Right atrium auricular region (tissue), 2 donors: ENCODE data around the gene AACS. TPM values are rescaled to one million over a fixed set of nuclear protein-coding genes. Genes with fewer than 3 reads are reported as not detected.

Source experiments
- DNase-seq: peaks from one replicate; pipeline ENCODE4 v3.0.0-alpha.2; 2019; ENCODE audit warnings: low spot score
- H3K27ac ChIP-seq, 2 donors: fragments of 200-600 bp; sonication (generic); 1 replicate in 1 of 2; 2 replicates in 1 of 2; pipeline ENCODE4 v1.5.1; 2016 to 2019
- H3K27me3 ChIP-seq, 2 donors: fragments of 200-600 bp; sonication (generic); one replicate each; pipeline versions ENCODE4 v1.5.1 to v1.6.0; 2017 to 2019
- H3K36me3 ChIP-seq: fragments of 200-600 bp; sonication (generic); one replicate; pipeline ENCODE4 v1.5.1; 2016
- H3K4me1 ChIP-seq, 2 donors: fragments of 200-600 bp; sonication (generic); one replicate each; pipeline versions ENCODE4 v1.5.1 to v1.6.0; 2017 to 2019
- H3K4me3 ChIP-seq, 2 donors: fragments of 200-600 bp; sonication (generic); 1 replicate in 1 of 2; 2 replicates in 1 of 2; pipeline ENCODE4 v1.5.1; 2017 to 2019; ENCODE audit warnings: mild to moderate bottlenecking in 1 of 2, moderate library complexity in 1 of 2
- H3K9me3 ChIP-seq, 2 donors: fragments of 200-600 bp; sonication (generic); one replicate each; pipeline ENCODE4 v1.5.1; 2019
- CTCF ChIP-seq, 2 donors: fragments of 200-600 bp; sonication (generic); IDR thresholded peaks; one replicate each; pipeline ENCODE4 v1.5.1; 2019; ENCODE audit warnings: antibody characterized with exemption in 2 of 2
- total RNA-seq, 2 donors: library from RNA; depleted of rRNA; stranded (reverse); fragments of >200 nt; gene quantifications; one replicate each; pipeline ENCODE4 v1.1.0, GENCODE V29; 2016

The AACS gene
- total RNA-seq, 2 donors from 2014 or later, result 7.4 to 11.7 TPM

DNA sequence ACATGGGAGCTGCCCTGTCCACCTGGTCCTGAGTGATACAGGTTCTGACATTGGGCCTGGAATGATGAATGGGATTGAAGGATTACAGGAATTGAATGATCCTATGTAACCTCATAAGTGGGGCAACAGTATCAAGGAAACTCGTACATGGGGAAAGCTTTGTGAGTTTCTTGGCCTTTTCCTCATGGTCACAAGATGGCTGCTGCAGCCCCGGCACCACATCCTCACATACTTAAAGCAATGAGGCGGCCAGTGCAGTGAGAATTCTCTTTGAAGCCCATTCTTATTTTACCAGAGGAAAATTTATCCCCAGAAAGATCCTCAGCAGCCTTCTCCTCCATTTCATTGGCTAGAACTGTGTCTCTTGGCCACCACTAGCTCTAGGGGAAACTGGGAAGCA, 91.9 kb downstream of the AACS start:
- Histone ChIP-seq H3K27ac (no peak overlapping the region), H3K36me3 (no peaks in the 10 kb centered on the region), H3K27me3 (no peaks in the 10 kb centered on the region), H3K4me3 (no peak overlapping the region), H3K4me1 (no peaks in the 10 kb centered on the region), H3K9me3 (peaks cover 0 to 5% of the 10 kb centered on the region in 2 donors)
- TF ChIP-seq CTCF (IDR thresholded peaks at IDR 0.05), result no peak
- DNase-seq, result no peak

DNA sequence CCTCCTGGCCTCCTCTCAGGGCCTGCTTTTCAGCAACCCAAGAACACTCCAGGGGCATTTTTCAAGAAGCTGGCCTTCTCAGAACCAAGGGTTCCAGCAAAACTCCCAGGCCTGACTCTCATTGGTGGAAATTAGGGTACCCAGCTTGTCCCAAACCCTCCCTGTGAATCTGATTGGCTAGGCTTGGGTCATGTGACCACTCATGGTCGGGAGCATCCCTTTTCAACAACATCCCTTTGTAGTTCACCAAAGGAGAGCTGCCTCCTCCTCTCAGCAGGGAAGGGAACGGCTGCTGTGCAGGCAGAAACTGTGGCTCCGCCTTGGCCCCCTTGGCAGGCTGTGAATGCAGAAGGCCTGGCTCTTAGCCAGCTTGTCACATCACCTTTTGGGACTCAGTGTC, 94.5 kb downstream of the AACS start:
- no peak for TF ChIP-seq CTCF (IDR thresholded peaks at IDR 0.05)

DNA sequence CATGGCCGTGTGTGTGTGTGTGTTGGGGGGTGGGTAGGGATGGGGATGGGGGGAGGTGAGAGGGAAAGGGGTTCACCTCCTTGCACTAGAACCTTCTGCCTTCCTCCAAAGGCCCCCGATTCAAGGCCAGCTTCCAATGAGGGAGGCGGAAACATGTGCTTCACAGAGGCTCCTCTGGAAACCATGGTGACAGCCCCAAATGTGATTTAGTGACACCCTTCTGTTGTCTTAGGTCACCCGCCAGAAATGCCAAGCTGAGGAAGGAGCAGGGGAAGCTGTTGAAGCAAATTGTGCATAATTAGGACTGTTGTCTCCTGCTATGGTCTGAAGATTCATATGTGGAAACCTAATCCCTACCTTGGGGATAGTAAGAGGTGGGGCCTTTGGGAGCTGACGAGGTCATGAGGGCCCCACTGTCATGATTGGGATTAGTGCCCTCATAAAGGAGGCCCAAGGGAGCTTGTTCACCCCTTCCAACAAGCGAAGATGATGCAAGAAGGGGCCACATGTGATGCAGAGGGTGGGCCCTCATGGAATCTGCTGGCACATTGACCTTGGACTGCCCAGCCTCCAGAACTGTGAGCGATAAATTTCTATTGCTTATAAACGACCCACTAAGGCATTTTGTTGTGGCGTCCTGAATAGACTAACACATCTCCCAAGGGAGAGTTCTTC, 95.2 kb downstream of the AACS start:
- no peak for DNase-seq
- Histone ChIP-seq H3K4me1 (no peaks in the 10 kb centered on the region), H3K9me3 (peaks cover 0 to 5% of the 10 kb centered on the region in 2 donors), H3K36me3 (no peaks in the 10 kb centered on the region), H3K27me3 (no peaks in the 10 kb centered on the region), H3K27ac (no peak overlapping the region), H3K4me3 (no peak overlapping the region)
- TF ChIP-seq CTCF (IDR thresholded peaks at IDR 0.05), result no peak

More for the DNA sequence above, 94.5 kb downstream of the AACS start:
- DNase-seq, result no peak
- no peaks in the 10 kb centered on the region for H3K27me3 ChIP-seq
- H3K36me3 ChIP-seq, result no peaks in the 10 kb centered on the region
- H3K27ac ChIP-seq, result no peak overlapping the region
- H3K9me3 ChIP-seq, result peaks cover 0 to 5% of the 10 kb centered on the region in 2 donors
- H3K4me1 ChIP-seq, result no peaks in the 10 kb centered on the region
- no peak overlapping the region for H3K4me3 ChIP-seq

GRCh38 chr12:125161712-125162022, 96.4 kb downstream of the AACS start:
- H3K36me3 ChIP-seq, result no peaks in the 10 kb centered on the region
- H3K27ac ChIP-seq, result no peak overlapping the region
- no peak for DNase-seq
- H3K4me1 ChIP-seq, result no peaks in the 10 kb centered on the region
- H3K27me3 ChIP-seq, result no peaks in the 10 kb centered on the region
- H3K4me3 ChIP-seq, result no peak overlapping the region
- H3K9me3 ChIP-seq, result peaks cover 0 to 5% of the 10 kb centered on the region in 2 donors
- TF ChIP-seq CTCF (IDR thresholded peaks at IDR 0.05), result no peak

DNA sequence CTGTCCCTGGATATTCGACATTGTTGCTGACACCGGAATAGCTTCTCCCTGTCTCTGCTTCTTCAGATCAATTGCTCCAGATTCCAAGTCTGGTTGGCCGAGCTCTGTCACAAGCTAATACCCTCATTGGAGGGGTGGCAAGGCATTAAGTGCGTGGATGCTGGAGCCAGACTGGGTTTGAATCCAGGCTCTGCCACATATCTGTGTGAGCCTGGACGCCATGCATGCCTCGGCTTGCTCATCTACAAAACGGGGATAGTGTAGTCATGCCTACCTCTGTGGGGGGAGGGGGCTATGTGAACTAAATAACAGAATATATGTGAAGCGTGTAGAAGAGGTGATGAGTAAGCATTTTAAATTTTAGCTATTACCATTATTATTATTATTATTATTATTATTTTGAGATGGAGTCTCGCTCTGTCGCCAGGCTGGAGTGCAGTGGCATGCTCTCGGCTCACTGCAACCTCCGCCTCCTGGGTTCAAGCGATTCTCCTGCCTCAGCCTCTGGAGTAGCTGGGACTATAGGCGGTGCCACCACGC, 97.3 kb downstream of the AACS start:
- H3K4me1 ChIP-seq, result no peaks in the 10 kb centered on the region
- no peak overlapping the region for H3K4me3 ChIP-seq
- H3K27ac ChIP-seq, result no peak overlapping the region
- no peaks in the 10 kb centered on the region for H3K27me3 ChIP-seq
- no peaks in the 10 kb centered on the region for H3K9me3 ChIP-seq
- no peak for TF ChIP-seq CTCF (IDR thresholded peaks at IDR 0.05)
- no peaks in the 10 kb centered on the region for H3K36me3 ChIP-seq
- no peak for DNase-seq

DNA sequence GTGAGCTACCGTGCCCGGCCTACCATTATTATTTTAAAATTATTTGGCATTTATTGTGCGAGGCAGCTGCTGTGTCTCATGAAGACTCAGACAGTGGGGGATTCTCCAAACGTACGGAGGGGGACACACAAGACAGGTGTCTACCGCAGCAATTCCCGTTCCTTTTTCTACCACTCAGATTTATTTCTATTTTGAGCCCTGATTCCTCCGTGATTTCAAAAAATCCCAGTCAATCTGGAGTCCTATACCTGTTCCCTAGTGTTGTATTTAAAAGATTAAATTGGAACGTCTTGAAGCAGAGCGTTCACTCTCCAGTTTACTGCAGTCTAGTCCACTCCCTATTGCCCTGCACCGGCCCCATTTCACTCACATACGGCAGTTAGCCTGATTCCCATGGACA, 97.9 kb downstream of the AACS start:
- no peak for DNase-seq
- Histone ChIP-seq H3K9me3 (no peaks in the 10 kb centered on the region), H3K4me3 (no peak overlapping the region), H3K27ac (no peak overlapping the region), H3K36me3 (no peaks in the 10 kb centered on the region), H3K4me1 (no peaks in the 10 kb centered on the region), H3K27me3 (no peaks in the 10 kb centered on the region)
- no peak for TF ChIP-seq CTCF (IDR thresholded peaks at IDR 0.05)
